ENCODE results near the gene PTS. TPM values are rescaled to one million over a fixed set of nuclear protein-coding genes. Genes with fewer than 3 reads are reported as not detected.

Gene PTS
- total RNA-seq, 1 donor from 2014 or later: 30.4 TPM

DNA sequence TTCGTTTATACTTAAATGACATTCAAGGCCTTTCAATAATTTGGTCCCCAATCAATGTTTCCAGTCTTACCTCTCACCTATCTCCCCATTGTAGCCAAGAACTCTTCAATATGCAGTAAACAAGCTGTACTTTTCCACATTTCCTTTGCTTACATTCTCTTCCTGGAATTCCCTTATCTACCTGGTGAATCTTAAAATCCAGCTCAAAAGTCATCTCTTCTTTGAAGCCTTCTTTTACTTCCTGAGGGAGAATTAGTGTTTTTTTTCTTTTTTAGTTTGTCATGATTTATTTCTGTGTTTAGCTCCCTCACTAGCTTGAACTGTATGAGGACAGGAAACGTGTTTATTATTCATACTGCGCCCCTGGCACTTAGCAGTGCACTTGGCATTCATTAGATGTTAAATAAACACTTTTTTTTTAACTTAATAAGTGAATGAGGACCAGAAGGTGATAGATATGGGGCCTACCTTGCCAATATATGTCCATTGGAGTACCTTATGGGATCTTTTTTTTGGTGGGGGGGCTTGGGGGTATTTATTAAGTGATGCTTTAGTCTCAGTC lies 4.9 kb upstream of the PTS start:
- Mint-ChIP-seq H3K36me3 (ENCODE audit: low read depth) (peaks cover 3% of the 10 kb centered on the region), H3K4me3 (no peak overlapping the region), H3K27me3 (no peaks in the 10 kb centered on the region), H3K27ac (no peak overlapping the region), H3K9me3 (no peaks in the 10 kb centered on the region), H3K4me1 (peaks cover 4% of the 10 kb centered on the region)
- DNase-seq (no peak), ATAC-seq (ENCODE audit: low read depth) (no peak)
- intact Hi-C loops (cut with micrococcal nuclease): no loop called here
- CTCF ChIA-PET: interaction anchor here (0.7 to 11.5 kb wide), 5 partner anchors 9 to 1068 kb away, joined by 3 to 166 read pairs (median 7); no protein-coding TSS in a partner anchor
- POLR2A ChIA-PET: no interaction called here
- TF ChIP-seq, protein P1, sequence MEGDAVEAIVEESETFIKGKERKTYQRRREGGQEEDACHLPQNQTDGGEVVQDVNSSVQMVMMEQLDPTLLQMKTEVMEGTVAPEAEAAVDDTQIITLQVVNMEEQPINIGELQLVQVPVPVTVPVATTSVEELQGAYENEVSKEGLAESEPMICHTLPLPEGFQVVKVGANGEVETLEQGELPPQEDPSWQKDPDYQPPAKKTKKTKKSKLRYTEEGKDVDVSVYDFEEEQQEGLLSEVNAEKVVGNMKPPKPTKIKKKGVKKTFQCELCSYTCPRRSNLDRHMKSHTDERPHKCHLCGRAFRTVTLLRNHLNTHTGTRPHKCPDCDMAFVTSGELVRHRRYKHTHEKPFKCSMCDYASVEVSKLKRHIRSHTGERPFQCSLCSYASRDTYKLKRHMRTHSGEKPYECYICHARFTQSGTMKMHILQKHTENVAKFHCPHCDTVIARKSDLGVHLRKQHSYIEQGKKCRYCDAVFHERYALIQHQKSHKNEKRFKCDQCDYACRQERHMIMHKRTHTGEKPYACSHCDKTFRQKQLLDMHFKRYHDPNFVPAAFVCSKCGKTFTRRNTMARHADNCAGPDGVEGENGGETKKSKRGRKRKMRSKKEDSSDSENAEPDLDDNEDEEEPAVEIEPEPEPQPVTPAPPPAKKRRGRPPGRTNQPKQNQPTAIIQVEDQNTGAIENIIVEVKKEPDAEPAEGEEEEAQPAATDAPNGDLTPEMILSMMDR (IDR thresholded peaks at IDR 0.05): no peak

DNA sequence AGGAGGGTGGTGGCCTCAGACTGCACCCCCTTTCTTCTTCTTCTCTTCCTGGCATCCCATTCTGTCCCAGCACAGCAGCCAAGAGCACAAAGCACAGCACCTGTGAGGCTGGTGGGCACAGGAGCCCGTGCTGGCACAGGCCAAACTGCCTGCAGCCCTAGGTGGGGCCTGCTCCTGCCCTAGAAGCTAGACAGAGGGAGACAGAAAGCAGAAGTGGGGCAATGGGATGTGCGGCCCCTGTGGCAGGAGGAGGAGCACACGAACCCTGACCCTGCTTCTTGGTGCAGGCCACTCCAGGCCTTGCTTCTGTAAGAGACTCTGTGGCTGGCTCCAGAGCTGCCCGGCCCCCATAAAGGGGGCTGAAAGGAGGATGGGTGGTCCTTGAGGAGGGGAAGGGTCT lies 3.9 kb upstream of the PTS start:
- POLR2A ChIA-PET: no interaction called here
- TF ChIP-seq, protein P1 (IDR thresholded peaks at IDR 0.05): no peak
- peaks cover 11% of the 10 kb centered on the region for H3K4me1 Mint-ChIP-seq

DNA sequence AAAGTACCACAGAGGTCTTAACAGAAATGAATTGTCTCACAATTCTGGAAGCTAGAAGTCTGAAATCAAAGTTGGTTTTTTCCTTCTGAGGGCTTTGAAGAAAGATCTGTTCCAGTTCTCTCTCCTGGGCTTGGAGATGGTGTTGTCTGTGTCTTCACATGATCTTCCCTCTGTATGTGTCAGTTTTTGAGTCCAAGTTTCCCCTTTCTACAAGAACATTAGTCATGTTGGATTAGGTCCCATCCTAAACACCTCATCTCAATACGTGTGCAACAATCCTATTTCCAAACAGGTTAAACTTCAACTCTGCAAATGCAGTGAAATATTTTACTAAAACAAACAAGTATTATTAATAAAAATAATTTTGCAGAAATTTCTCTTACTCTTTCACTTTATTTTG lies 3.1 kb upstream of the PTS start:
- ATAC-seq (ENCODE audit: low read depth): no peak
- H3K27me3 Mint-ChIP-seq: no peaks in the 10 kb centered on the region
- H3K36me3 Mint-ChIP-seq (ENCODE audit: low read depth): peaks cover 6% of the 10 kb centered on the region
- ChIA-PET CTCF (interaction anchor here (1.0 to 11.5 kb wide), 4 partner anchors 56 to 1067 kb away, joined by 3 to 166 read pairs (median 3); no protein-coding TSS in a partner anchor), POLR2A (no interaction called here)
- no peaks in the 10 kb centered on the region for H3K9me3 Mint-ChIP-seq
- no peak overlapping the region for H3K27ac Mint-ChIP-seq
- H3K4me3 Mint-ChIP-seq: no peak overlapping the region
- intact Hi-C loops (cut with micrococcal nuclease): no loop called here
- TF ChIP-seq, protein P1 (IDR thresholded peaks at IDR 0.05): no peak
- peaks cover 15% of the 10 kb centered on the region for H3K4me1 Mint-ChIP-seq
- no peak for DNase-seq

More for the DNA sequence above, 3.9 kb upstream of the PTS start:
- peaks cover 5% of the 10 kb centered on the region for H3K36me3 Mint-ChIP-seq (ENCODE audit: low read depth)
- CTCF ChIA-PET: interaction anchor here (1.0 to 11.5 kb wide), 4 partner anchors 57 to 1068 kb away, joined by 3 to 166 read pairs (median 3); no protein-coding TSS in a partner anchor
- H3K4me3 Mint-ChIP-seq: no peak overlapping the region
- no peak overlapping the region for H3K27ac Mint-ChIP-seq
- DNase-seq (no peak), ATAC-seq (ENCODE audit: low read depth) (no peak)
- no peaks in the 10 kb centered on the region for H3K9me3 Mint-ChIP-seq
- no peaks in the 10 kb centered on the region for H3K27me3 Mint-ChIP-seq
- intact Hi-C loops (cut with micrococcal nuclease): no loop called here

DNA sequence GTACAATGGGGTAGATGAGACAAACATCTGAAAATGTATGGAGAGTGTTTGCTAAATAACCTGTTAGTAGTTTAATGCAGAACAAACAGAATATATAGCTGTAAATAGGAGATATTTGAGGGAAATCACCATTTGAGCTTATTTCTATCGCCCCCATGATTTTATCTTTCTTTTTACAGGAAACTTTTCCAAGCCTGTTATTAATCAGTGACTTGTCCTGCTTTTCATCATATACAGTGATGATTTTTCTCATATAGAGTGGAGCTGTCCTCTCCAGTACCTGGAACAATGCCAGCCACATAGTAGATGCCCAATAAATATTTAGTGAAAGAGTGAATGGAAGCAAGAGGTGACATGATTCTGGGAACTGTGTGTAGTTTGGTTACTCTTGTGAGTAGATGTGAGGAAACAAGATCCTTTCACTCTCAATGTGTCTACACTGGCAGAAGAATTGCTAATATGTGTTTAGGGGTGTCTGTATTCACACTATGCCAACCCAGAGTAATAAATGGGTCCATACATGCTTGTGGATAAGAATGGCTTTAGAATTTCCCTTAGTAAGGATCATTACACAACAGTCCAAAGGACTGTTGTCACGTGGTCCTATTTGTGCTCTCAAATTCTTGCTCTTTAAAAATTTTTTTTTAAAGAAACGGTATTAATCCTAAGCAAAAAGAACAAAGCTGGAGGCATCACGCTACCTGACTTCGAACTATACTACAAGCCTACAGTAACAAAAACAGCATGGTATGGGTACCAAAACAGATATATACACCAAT lies 2.3 kb upstream of the PTS start:
- DNase-seq (no peak), ATAC-seq (ENCODE audit: low read depth) (no peak)
- intact Hi-C loops (cut with micrococcal nuclease): no loop called here
- H3K27me3 Mint-ChIP-seq: no peaks in the 10 kb centered on the region
- no peaks in the 10 kb centered on the region for H3K9me3 Mint-ChIP-seq
- TF ChIP-seq, protein P1 (IDR thresholded peaks at IDR 0.05): no peak
- POLR2A ChIA-PET: no interaction called here
- no peak overlapping the region for H3K27ac Mint-ChIP-seq
- peaks cover 15% of the 10 kb centered on the region for H3K4me1 Mint-ChIP-seq
- no peak overlapping the region for H3K4me3 Mint-ChIP-seq
- H3K36me3 Mint-ChIP-seq (ENCODE audit: low read depth): peaks cover 15% of the 10 kb centered on the region
- CTCF ChIA-PET: interaction anchor here (1.2 to 11.5 kb wide), 2 partner anchors 56 to 332 kb away, joined by 3 to 166 read pairs; no protein-coding TSS in a partner anchor

DNA sequence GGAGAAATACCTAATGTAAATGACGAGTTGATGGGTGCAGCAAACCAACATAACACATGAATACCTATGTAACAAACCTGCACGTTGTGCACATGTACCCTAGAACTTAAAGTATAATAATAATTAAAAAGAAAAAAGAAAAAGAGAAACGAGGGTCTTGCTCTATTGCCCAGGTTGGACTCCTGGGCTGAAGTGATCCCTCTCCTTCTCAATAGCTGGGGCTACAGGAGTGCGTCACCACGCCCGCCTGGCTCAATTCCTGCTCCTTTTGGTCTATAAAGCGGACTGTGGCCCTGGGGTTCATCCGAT lies 521 bp upstream of the PTS start:
- Mint-ChIP-seq H3K27ac (peak overlapping the region; percentile 96), H3K4me1 (peaks cover 13% of the 10 kb centered on the region), H3K36me3 (ENCODE audit: low read depth) (peaks cover 31% of the 10 kb centered on the region), H3K27me3 (no peaks in the 10 kb centered on the region), H3K4me3 (peak overlapping the region; percentile 92), H3K9me3 (no peaks in the 10 kb centered on the region)
- intact Hi-C loops (cut with micrococcal nuclease): loop anchor here (1.0 to 2.0 kb wide), 9 partner anchors 55 to 1797 kb away; partner anchors contain the start of genes ALG9, CFAP68, FDX1 and FDXACB1
- ATAC-seq (ENCODE audit: low read depth) (no peak), DNase-seq (no peak)
- ChIA-PET POLR2A (interaction anchor here (0.6 to 3.1 kb wide), 7 partner anchors 11 to 1827 kb away, joined by 3 to 26 read pairs (median 7); partner anchors contain the start of genes ALG9 and TTC12), CTCF (interaction anchor here (2.8 kb wide), 1 partner anchor 55 kb away, joined by 17 read pairs; no protein-coding TSS in a partner anchor)
- TF ChIP-seq, protein P1 (IDR thresholded peaks at IDR 0.05): no peak

All from activated B cell treated with CpG ODN at 0.5 μM for 24 hours (primary cell).